GM21367 (cell line): Measurements from ENCODE around the gene UBE2G2.
"Not testable (repeated sequence)": the region's sequence is repeated elsewhere in the genome, so short reads cannot be mapped to it uniquely, and the experiment has no call there.

ENCODE experiments used
- ATAC-seq: cut with Tn5 transposase; IDR thresholded peaks from one replicate; pipeline ENCODE4 v1.9.1; 2021; ENCODE audit not compliant: unreplicated experiment

Gene UBE2G2

GRCh38 chr21:44836666-44837471 is 35.2 kb upstream of the UBE2G2 start:
- no peak for ATAC-seq

- ATAC-seq, result no peak
Measured at GRCh38 chr21:44836349-44836665, 34.7 kb upstream of the UBE2G2 start.

- no peak for ATAC-seq
Measured at GRCh38 chr21:44835647-44835973, 34.0 kb upstream of the UBE2G2 start.

- ATAC-seq, result no peak
Measured at GRCh38 chr21:44834951-44835646, 33.5 kb upstream of the UBE2G2 start.

- ATAC-seq, result no peak
Measured at GRCh38 chr21:44834231-44834950, 32.8 kb upstream of the UBE2G2 start.

- ATAC-seq, result no peak
Measured at GRCh38 chr21:44833663-44834062, 32.0 kb upstream of the UBE2G2 start.

- ATAC-seq, result not testable (repeated sequence)
Measured at GRCh38 chr21:44832516-44833255, 31.1 kb upstream of the UBE2G2 start.

GRCh38 chr21:44831227-44831860 is 29.7 kb upstream of the UBE2G2 start:
- no peak for ATAC-seq

GRCh38 chr21:44829507-44830092 is 28.0 kb upstream of the UBE2G2 start:
- ATAC-seq, result no peak

- ATAC-seq, result no peak
Measured at GRCh38 chr21:44828362-44829056, 26.9 kb upstream of the UBE2G2 start.

GRCh38 chr21:44823179-44823660 is 21.6 kb upstream of the UBE2G2 start:
- ATAC-seq, result no peak

- no peak for ATAC-seq
Measured at GRCh38 chr21:44822484-44823178, 21.0 kb upstream of the UBE2G2 start.

GRCh38 chr21:44820851-44821250 is 19.2 kb upstream of the UBE2G2 start:
- no peak for ATAC-seq

GRCh38 chr21:44819283-44820243 is 17.9 kb upstream of the UBE2G2 start:
- no peak for ATAC-seq

GRCh38 chr21:44818640-44819011 is 17.0 kb upstream of the UBE2G2 start:
- no peak for ATAC-seq

GRCh38 chr21:44817914-44818639 is 16.5 kb upstream of the UBE2G2 start, which contains the start of gene SUMO3:
Gene SUMO3 (minus strand): TSS chr21:44818062. CDS start chr21:44817968, 94 bp downstream.
- ATAC-seq, result peak; percentile 50

GRCh38 chr21:44817506-44817880 is 15.9 kb upstream of the UBE2G2 start:
- peak; percentile 53 for ATAC-seq
